ENCODE measurements around the gene PID1.
"Not testable (repeated sequence)": the region's sequence is repeated elsewhere in the genome, so short reads cannot be mapped to it uniquely, and the experiment has no call there.

PID1 gene

DNA sequence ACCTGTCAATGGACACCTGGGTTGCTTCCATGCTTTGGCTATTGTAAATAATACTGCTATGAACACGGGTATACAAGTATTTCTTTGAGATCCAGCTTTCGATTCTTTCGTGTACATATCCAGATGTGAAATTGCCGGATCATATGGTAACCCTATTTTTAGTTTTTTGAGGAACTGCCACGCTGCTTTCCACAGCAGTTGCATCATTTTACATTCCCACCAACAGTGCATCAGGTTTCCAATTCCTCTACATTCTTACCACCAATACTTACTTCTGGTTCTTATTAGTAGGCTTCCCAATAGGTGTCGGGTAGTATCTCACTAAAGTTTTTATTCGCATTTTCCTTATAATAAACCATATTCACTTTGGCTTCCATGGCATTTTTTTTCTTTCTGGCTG, 69.6 kb downstream of the PID1 start:
- no peak for DNase-seq (ENCODE audit: insufficient read length, low spot score)

DNA sequence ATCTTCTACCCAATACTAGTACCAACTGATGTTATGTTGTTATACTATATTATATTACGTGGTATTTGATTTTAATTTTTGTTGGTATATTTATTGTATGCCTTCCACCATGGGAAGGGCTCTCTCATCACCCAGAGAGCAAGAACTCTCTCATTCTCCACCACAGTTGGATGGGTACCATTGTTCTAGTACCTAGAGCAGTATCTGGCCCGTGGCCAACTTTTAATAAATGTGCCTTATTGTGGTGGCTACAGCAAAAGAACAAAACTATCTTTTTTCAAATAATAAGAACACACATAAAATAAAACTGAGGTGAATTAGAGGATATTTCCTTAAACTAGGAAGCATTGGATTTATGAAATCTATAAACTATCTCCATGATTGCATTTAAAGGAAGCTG, 71.8 kb downstream of the PID1 start:
- FAIRE-seq (no peak), DNase-seq (ENCODE audit: insufficient read length, low spot score) (no peak)
- TF ChIP-seq POU2F2 (IDR thresholded peaks at IDR 0.05; ENCODE audit: low read depth, low read length) (no peak), SPI1 (IDR thresholded peaks at IDR 0.05; ENCODE audit: low read depth, low read length) (no peak), POLR2AphosphoS5 (IDR thresholded peaks at IDR 0.05; ENCODE audit: low read depth, low read length) (no peak), TAF1 (IDR thresholded peaks at IDR 0.05; ENCODE audit: low read depth, low read length) (no peak), POLR2A (IDR thresholded peaks at IDR 0.05; ENCODE audit: low read depth, low read length) (no peak), PAX5 (IDR thresholded peaks at IDR 0.05; ENCODE audit: insufficient read depth, low read length, severe bottlenecking) (no peak)

More for the DNA sequence above, 69.6 kb downstream of the PID1 start:
- no peak for TF ChIP-seq POU2F2 (IDR thresholded peaks at IDR 0.05; ENCODE audit: low read depth, low read length)
- FAIRE-seq: no peak

DNA sequence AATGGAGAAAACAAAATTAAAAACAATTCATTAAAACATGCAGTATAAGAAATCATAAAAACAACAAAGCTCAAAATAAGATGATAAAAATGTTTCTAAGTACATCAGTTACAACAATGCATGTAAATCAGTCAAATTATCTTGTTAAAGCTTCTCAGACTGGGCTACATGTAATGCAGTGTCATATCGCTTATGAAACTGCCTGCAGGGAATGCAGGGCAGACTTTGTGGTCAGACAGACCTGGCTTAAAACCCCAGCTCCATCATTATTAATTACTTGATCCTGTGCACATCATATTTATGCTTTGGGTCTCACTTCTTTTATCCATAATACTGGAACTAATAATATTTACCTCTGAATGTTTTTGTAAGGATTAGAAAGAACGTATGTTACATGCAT, 74.6 kb downstream of the PID1 start:
- FAIRE-seq (no peak), DNase-seq (ENCODE audit: insufficient read length, low spot score) (no peak)
- TF ChIP-seq POU2F2 (IDR thresholded peaks at IDR 0.05; ENCODE audit: low read depth, low read length) (no peak), SPI1 (IDR thresholded peaks at IDR 0.05; ENCODE audit: low read depth, low read length) (no peak), POLR2AphosphoS5 (IDR thresholded peaks at IDR 0.05; ENCODE audit: low read depth, low read length) (no peak), TAF1 (IDR thresholded peaks at IDR 0.05; ENCODE audit: low read depth, low read length) (no peak), POLR2A (IDR thresholded peaks at IDR 0.05; ENCODE audit: low read depth, low read length) (no peak), PAX5 (IDR thresholded peaks at IDR 0.05; ENCODE audit: insufficient read depth, low read length, severe bottlenecking) (no peak)

DNA sequence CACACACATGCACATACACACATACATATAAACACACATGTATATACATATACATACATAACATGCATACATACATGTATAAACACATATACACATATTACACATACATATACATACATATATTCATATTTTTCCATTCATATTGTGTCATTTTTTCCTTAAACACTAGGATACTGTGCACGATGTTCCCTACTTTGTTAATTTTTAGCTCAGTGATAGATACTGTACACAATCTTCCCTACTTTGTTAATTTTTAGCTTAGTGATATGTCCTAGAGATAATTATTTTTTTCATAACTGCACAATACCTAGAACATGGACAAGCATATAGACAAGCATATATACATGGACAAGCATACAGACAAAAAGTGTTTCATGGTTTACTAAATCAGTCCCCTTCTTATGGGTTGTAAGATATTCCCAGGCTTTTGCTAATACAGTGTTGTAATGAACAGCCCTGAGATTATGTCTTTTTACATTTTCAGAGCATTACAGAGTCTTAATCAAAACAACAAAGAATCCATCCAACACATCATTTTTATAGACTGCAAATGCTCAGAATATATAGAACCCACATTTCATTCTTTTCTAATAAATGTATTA, 75.6 kb downstream of the PID1 start:
- FAIRE-seq: no peak
- no peak for DNase-seq (ENCODE audit: insufficient read length, low spot score)
- no peak for TF ChIP-seq POLR2A (IDR thresholded peaks at IDR 0.05; ENCODE audit: low read depth, low read length)
- TF ChIP-seq SPI1 (IDR thresholded peaks at IDR 0.05; ENCODE audit: low read depth, low read length): no peak

DNA sequence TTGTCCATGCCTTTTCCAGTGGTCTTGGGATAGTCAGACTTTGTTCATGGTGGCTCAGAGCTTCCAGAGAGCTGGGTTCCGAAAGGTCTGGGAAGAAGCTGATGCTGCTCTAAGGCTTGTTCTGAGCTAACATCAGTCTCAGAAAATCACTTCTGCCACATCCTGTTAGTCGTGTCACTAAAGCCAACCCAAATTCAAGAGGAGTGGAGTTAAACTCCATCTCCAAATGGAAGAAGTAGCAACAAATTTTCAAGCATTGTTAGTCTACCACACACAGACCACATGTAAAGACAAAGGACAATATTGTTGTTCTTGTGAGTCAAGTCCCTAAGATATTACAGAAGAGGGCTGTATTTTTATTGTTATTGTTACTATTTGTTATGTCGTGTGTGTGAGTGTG, 77.8 kb downstream of the PID1 start:
- TF ChIP-seq PAX5 (IDR thresholded peaks at IDR 0.05; ENCODE audit: insufficient read depth, low read length, severe bottlenecking) (no peak), SPI1 (IDR thresholded peaks at IDR 0.05; ENCODE audit: low read depth, low read length) (no peak), POLR2A (IDR thresholded peaks at IDR 0.05; ENCODE audit: low read depth, low read length) (no peak), TAF1 (IDR thresholded peaks at IDR 0.05; ENCODE audit: low read depth, low read length) (no peak), POU2F2 (IDR thresholded peaks at IDR 0.05; ENCODE audit: low read depth, low read length) (no peak), POLR2AphosphoS5 (IDR thresholded peaks at IDR 0.05; ENCODE audit: low read depth, low read length) (no peak)
- DNase-seq (ENCODE audit: insufficient read length, low spot score) (no peak), FAIRE-seq (no peak)

DNA sequence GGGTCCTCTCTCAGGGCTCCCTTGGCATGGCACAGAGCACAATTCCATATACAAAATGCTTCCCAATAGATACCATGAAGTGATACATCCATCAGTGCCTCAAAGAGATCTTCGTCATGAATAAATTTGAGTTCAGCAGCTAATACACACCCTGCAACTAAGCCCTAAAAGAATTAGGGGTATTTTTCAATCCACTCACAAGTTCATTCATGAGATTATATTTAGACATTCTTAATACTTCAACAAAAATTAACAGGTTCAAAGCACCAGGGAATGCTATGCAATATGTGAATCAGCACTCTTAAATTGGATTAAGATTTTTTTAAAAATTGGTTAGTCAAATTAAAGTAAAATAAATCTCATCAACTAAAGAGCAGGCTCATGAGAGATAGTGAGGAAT, 79.7 kb downstream of the PID1 start:
- no peak for DNase-seq (ENCODE audit: insufficient read length, low spot score)
- TF ChIP-seq PAX5 (IDR thresholded peaks at IDR 0.05; ENCODE audit: insufficient read depth, low read length, severe bottlenecking) (no peak), SPI1 (IDR thresholded peaks at IDR 0.05; ENCODE audit: low read depth, low read length) (no peak), POU2F2 (IDR thresholded peaks at IDR 0.05; ENCODE audit: low read depth, low read length) (no peak), POLR2A (IDR thresholded peaks at IDR 0.05; ENCODE audit: low read depth, low read length) (no peak), POLR2AphosphoS5 (IDR thresholded peaks at IDR 0.05; ENCODE audit: low read depth, low read length) (no peak), TAF1 (IDR thresholded peaks at IDR 0.05; ENCODE audit: low read depth, low read length) (no peak)

DNA sequence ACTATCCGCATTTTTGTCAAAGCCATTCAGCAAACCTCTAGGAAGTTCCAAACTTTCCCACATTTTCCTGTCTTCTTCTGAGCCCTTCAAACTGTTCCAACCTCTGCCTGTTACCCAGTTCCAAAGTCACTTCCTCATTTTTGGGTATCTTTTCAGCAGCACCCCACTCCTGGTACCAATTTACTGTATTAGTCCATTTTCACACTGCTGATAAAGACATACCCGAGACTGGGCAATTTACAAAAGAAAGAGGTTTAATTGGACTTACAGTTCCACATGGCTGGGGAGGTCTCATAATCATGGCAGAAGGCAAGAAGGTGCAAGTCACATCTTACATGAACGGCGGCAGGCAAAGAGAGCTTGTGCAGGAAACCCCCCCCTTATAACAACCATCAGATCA, 84.0 kb downstream of the PID1 start:
- FAIRE-seq: not testable (repeated sequence)

More for the DNA sequence above, 79.7 kb downstream of the PID1 start:
- no peak for FAIRE-seq

DNA sequence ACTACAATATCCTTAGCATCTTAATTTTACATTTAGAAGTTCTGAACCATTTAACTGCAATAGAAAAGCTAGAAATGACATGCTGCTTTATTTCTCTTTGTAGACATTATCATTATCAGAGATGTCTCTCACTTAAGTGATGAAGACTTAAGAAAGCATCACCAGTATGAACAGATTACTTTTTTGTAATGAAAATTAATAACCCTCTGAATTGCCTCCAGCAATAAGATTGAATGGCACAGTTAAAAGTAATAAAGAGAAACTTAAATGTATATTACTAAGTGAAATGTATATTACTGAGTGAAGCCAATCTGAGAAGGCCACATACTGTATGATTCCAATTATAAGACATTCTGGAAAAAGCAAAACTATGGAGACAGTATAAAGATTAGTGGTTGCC, 89.4 kb downstream of the PID1 start:
- DNase-seq (ENCODE audit: insufficient read length, low spot score) (no peak), FAIRE-seq (no peak)
- TF ChIP-seq POLR2AphosphoS5 (IDR thresholded peaks at IDR 0.05; ENCODE audit: low read depth, low read length): no peak
- TF ChIP-seq PAX5 (IDR thresholded peaks at IDR 0.05; ENCODE audit: insufficient read depth, low read length, severe bottlenecking): no peak

More for the DNA sequence above, 84.0 kb downstream of the PID1 start:
- DNase-seq (ENCODE audit: insufficient read length, low spot score): not testable (repeated sequence)

DNA sequence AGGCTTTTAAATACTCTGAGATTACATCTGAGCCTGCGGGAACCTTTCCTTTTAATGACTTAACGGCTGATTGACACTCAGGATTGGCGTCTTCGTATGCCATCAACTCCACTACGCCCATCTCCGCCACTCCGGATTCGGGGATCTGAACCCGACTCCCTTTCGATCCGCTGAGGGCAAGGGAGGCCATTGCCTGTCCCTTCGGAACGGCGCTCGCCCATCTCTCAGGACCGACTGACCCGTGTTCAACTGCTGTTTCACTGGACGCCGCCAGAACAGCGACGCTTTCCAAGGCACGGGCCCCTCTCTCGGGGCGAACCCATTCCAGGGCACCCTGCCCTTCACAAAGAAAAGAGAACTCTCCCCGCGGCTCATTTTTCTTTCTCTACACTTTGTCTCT, 90.4 kb downstream of the PID1 start:
- no peak for FAIRE-seq
- DNase-seq (ENCODE audit: insufficient read length, low spot score): no peak

DNA sequence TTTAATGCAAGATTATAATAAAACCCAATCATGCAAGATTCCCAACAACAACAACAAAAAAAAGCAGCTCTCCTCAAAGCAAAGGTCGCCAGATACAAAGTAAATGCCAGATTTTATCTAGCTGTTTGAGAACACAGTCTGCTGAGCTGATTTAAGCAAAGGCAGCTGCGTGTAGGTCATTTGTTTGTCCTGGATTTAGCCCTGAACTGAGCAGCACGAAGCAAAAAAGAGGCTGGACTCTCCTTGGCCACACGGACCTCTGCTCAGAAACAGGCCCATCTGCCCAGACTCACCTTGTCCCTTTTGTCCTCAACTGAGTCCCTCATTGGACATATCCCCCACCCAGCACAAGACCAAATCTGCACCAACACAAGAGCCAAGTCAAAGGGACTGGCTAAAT, 91.5 kb downstream of the PID1 start:
- no peak for FAIRE-seq

More for the DNA sequence above, 90.4 kb downstream of the PID1 start:
- TF ChIP-seq POU2F2 (IDR thresholded peaks at IDR 0.05; ENCODE audit: low read depth, low read length): no peak
- no peak for TF ChIP-seq POLR2A (IDR thresholded peaks at IDR 0.05; ENCODE audit: low read depth, low read length)
- no peak for TF ChIP-seq SPI1 (IDR thresholded peaks at IDR 0.05; ENCODE audit: low read depth, low read length)
- TF ChIP-seq PAX5 (IDR thresholded peaks at IDR 0.05; ENCODE audit: insufficient read depth, low read length, severe bottlenecking): no peak
- no peak for TF ChIP-seq POLR2AphosphoS5 (IDR thresholded peaks at IDR 0.05; ENCODE audit: low read depth, low read length)
- no peak for TF ChIP-seq TAF1 (IDR thresholded peaks at IDR 0.05; ENCODE audit: low read depth, low read length)

DNA sequence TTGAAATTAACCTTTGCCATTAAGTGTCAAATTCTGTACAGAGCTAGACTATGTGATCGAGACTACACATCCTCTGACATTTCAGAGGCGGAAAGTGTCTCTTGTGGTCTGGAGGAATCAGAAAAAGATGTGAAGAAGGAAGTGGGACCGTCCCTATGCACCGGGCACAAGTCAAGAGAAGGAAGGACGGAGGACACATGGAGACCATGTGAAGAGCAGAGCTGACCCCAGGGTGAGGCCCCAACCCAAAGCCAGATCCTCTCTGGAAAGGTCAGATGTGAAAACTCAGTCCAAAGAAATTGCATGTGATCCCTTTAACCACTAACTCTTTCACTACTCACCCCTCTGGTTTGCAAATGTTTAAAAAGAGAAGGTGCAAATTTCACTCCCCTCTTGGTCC, 92.4 kb downstream of the PID1 start:
- FAIRE-seq (no peak), DNase-seq (ENCODE audit: insufficient read length, low spot score) (no peak)
- TF ChIP-seq PAX5 (IDR thresholded peaks at IDR 0.05; ENCODE audit: insufficient read depth, low read length, severe bottlenecking): no peak
- no peak for TF ChIP-seq POLR2AphosphoS5 (IDR thresholded peaks at IDR 0.05; ENCODE audit: low read depth, low read length)
- no peak for TF ChIP-seq TAF1 (IDR thresholded peaks at IDR 0.05; ENCODE audit: low read depth, low read length)
- TF ChIP-seq SPI1 (IDR thresholded peaks at IDR 0.05; ENCODE audit: low read depth, low read length): no peak

More for the DNA sequence above, 91.5 kb downstream of the PID1 start:
- DNase-seq (ENCODE audit: insufficient read length, low spot score): no peak
- TF ChIP-seq SPI1 (IDR thresholded peaks at IDR 0.05; ENCODE audit: low read depth, low read length) (no peak), TAF1 (IDR thresholded peaks at IDR 0.05; ENCODE audit: low read depth, low read length) (no peak)

All from GM12891 (cell line).